ENCODE results near the gene PDXK. TPM values are rescaled to one million over a fixed set of nuclear protein-coding genes. Genes with fewer than 3 reads are reported as not detected.

The PDXK gene
- total and polyA plus RNA-seq, 2 of the 13 experiments (the other 11 are each of a cell fraction or from before 2014, with no cell fraction given), result 114 to 184 TPM

DNA sequence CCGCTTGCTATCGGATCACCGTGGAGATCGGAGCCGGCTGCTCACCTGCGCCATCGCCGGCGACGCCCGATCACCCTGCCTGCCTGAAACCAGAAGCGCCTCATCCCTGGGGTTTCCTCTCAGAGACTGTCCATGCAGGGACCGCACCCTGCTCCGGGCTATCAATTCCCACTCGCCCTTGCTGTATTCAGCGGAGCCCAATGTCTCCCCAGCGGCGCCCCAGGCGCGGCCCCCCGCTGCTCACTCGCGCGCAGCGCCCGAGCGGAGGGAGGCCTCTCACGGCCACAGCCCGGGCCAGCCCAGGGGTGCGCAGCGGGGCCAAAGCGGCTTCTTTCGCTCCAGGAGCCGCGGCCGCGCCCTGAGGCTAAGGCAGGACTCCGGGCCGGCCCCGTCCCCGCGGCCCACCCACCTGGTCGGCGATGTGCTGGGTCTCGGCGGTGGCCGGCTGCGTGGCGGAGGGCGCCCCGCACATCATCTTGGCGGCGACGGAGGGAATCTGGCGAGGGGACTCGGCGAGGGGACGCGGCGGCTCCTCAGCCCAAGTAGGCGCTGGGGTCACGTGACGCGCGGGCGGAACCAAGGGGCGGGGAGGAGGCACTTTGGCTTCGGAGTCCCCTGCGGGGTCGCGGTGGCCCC lies 57.0 kb downstream of the PDXK start, which contains the start of gene CSTB (continued):
- TF ChIP-seq KDM2A (CRISPR knock-in tag; IDR thresholded peaks at IDR 0.05; ENCODE audit: borderline replicate concordance, low read depth) (peak; percentile 53; the same call in 1 of the 2 replicates), TBP (CRISPR knock-in tag; IDR thresholded peaks at IDR 0.05) (no peak), NFYC (CRISPR knock-in tag; IDR thresholded peaks at IDR 0.05) (no peak), ZNF564 (CRISPR knock-in tag; IDR thresholded peaks at IDR 0.05) (peak; percentile 56), ZNF616 (CRISPR knock-in tag; IDR thresholded peaks at IDR 0.05; ENCODE audit: low read depth) (no peak; the same call in 1 of the 2 replicates), MAFK (conservative IDR thresholded peaks at IDR 0.05 in 1 of 2, IDR thresholded peaks at IDR 0.05 in 1 of 2; ENCODE audit: low read length in 2 of 2) (no peak), MAZ (IDR thresholded peaks at IDR 0.05; ENCODE audit: borderline replicate concordance, low read depth, low read length) (no peak), MAZ (CRISPR knock-in tag; IDR thresholded peaks at IDR 0.05; ENCODE audit: low read depth) (peak; percentile 48; the same call in 1 of the 2 replicates), ZBTB20 (CRISPR knock-in tag; IDR thresholded peaks at IDR 0.05; ENCODE audit: borderline replicate concordance, low read depth) (no peak), CBX1 (IDR thresholded peaks at IDR 0.05; ENCODE audit: low read depth) (no peak), ZNF652 (CRISPR knock-in tag; IDR thresholded peaks at IDR 0.05; ENCODE audit: borderline replicate concordance, low read depth) (no peak), KMT2A (CRISPR knock-in tag; IDR thresholded peaks at IDR 0.05) (no peak), NONO (IDR thresholded peaks at IDR 0.05) (no peak), NONO (CRISPR knock-in tag; conservative IDR thresholded peaks at IDR 0.05) (peak; percentile 59), EP300 (IDR thresholded peaks at IDR 0.05; ENCODE audit: low read depth in 2 of 2, low read length in 2 of 2) (no peak), EP300 (CRISPR knock-in tag; IDR thresholded peaks at IDR 0.05; ENCODE audit: borderline replicate concordance) (0 out of 2 replicates have a peak, but pooled peaks have one; percentile 16), EED (CRISPR knock-in tag; IDR thresholded peaks at IDR 0.05) (no peak), GATA4 (IDR thresholded peaks at IDR 0.05; ENCODE audit: borderline replicate concordance, low read depth) (no peak), DPF2 (CRISPR knock-in tag; IDR thresholded peaks at IDR 0.05; ENCODE audit: borderline replicate concordance, low read depth) (no peak)
- TF ChIP-seq, protein P1, sequence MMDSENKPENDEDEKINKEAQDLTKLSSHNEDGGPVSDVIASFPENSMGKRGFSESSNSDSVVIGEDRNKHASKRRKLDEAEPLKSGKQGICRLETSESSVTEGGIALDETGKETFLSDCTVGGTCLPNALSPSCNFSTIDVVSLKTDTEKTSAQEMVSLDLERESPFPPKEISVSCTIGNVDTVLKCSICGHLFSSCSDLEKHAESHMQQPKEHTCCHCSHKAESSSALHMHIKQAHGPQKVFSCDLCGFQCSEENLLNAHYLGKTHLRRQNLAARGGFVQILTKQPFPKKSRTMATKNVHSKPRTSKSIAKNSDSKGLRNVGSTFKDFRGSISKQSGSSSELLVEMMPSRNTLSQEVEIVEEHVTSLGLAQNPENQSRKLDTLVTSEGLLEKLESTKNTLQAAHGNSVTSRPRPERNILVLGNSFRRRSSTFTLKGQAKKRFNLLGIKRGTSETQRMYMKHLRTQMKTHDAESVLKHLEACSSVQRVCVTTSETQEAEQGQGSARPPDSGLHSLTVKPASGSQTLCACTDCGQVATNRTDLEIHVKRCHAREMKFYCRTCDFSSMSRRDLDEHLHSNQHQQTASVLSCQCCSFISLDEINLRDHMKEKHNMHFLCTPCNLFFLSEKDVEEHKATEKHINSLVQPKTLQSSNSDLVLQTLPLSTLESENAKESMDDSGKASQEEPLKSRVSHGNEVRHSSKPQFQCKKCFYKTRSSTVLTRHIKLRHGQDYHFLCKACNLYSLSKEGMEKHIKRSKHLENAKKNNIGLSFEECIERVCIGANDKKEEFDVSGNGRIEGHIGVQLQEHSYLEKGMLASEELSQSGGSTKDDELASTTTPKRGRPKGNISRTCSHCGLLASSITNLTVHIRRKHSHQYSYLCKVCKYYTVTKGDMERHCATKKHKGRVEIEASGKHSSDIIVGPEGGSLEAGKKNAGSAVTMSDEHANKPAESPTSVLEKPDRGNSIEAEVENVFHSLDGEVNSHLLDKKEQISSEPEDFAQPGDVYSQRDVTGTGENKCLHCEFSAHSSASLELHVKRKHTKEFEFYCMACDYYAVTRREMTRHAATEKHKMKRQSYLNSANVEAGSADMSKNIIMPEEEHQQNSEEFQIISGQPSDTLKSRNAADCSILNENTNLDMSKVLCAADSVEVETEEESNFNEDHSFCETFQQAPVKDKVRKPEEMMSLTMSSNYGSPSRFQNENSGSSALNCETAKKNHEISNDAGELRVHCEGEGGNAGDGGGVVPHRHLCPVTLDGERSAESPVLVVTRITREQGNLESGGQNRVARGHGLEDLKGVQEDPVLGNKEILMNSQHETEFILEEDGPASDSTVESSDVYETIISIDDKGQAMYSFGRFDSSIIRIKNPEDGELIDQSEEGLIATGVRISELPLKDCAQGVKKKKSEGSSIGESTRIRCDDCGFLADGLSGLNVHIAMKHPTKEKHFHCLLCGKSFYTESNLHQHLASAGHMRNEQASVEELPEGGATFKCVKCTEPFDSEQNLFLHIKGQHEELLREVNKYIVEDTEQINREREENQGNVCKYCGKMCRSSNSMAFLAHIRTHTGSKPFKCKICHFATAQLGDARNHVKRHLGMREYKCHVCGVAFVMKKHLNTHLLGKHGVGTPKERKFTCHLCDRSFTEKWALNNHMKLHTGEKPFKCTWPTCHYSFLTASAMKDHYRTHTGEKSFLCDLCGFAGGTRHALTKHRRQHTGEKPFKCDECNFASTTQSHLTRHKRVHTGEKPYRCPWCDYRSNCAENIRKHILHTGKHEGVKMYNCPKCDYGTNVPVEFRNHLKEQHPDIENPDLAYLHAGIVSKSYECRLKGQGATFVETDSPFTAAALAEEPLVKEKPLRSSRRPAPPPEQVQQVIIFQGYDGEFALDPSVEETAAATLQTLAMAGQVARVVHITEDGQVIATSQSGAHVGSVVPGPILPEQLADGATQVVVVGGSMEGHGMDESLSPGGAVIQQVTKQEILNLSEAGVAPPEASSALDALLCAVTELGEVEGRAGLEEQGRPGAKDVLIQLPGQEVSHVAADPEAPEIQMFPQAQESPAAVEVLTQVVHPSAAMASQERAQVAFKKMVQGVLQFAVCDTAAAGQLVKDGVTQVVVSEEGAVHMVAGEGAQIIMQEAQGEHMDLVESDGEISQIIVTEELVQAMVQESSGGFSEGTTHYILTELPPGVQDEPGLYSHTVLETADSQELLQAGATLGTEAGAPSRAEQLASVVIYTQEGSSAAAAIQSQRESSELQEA (CRISPR knock-in tag; IDR thresholded peaks at IDR 0.05; ENCODE audit: not compliant biosample characterization), result peak; percentile 29
- TF ChIP-seq, protein P2, sequence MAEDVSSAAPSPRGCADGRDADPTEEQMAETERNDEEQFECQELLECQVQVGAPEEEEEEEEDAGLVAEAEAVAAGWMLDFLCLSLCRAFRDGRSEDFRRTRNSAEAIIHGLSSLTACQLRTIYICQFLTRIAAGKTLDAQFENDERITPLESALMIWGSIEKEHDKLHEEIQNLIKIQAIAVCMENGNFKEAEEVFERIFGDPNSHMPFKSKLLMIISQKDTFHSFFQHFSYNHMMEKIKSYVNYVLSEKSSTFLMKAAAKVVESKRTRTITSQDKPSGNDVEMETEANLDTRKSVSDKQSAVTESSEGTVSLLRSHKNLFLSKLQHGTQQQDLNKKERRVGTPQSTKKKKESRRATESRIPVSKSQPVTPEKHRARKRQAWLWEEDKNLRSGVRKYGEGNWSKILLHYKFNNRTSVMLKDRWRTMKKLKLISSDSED (CRISPR knock-in tag; IDR thresholded peaks at IDR 0.05), result no peak; the same call in 1 of the 2 replicates

All from HepG2 (cell line).